ENCODE measurements around the gene C22orf23.

The C22orf23 gene

DNA sequence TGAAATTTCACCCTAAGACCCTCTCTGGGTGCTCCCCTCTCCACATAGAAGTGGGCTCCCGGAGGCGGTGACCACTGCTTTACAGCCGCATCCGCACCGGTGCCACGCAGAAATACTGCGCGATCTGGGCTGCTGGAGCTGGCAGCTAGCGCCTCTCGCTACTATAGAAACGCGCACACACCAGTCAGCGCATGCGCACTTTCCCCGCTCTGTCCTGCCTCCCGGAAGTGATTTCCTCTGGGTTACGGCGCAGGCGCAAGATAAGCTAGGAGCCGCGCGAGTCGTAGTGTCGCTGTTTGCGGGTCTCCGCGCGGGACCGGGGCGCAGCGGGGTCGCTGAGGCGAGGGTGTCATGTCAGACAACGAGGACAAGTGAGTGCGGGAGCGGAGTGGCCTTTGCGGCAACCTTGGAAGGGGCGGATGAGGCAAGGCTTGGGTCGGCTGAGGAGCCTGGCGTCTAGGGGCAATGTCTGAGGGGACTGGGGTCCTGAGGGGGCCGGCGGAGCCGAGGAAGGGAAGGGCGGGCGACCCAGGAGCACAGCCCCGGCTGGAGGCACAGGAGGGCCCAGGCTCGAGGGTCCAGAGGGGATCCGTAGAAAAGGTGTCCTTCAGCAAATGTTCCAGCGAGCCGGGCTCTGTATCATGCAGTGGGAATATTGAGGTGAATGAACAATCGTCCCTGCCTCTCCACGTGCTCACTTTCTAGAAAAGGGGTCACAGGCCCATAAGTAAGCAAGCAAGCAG lies at the start of gene C22orf23, which contains the start of gene POLR2F:
Gene C22orf23 (minus strand): TSS at position 165 of the 743 bp plus-strand sequence. CDS start 452 bp downstream, outside the sequence.
Gene POLR2F (plus strand): TSS at position 263 of the 743 bp plus-strand sequence. CDS start 89 bp downstream, at position 352.
- H3K27ac ChIP-seq (ENCODE audit: extremely low read depth, low read depth, low read length) = peak within 1 kb of the TSS; percentile 47; the same call in 1 of the 2 replicates
- CTCF ChIA-PET = interaction anchor here (0.6 to 3.0 kb wide), 12 partner anchors 8 to 746 kb away, joined by 3 to 21 read pairs (median 5); no protein-coding TSS in a partner anchor
- POLR2A ChIA-PET = interaction anchor here (0.6 to 1.8 kb wide), 19 partner anchors 9 to 731 kb away, joined by 3 to 11 read pairs (median 3); partner anchors contain the start of genes ANKRD54, GCAT, GGA1 and LGALS1
- 0 out of 2 replicates have a peak, but pooled peaks cover 4% of the 10 kb centered on the region for H3K4me1 ChIP-seq (ENCODE audit: control insufficient read depth, insufficient read depth, low read length)
- H3K9me3 ChIP-seq (ENCODE audit: control insufficient read depth, insufficient read depth, low read depth, low read length) = no peaks in the 10 kb centered on the region
- peaks cover 18 to 23% of the 10 kb centered on the region in 2 experiments; a peak in 2 of 3 replicates for H3K36me3 ChIP-seq (ENCODE audit: control insufficient read depth in 2 of 2, insufficient read depth in 1 of 2, low read length in 2 of 2)
- peak within 1 kb of the TSS; percentile 99 for H3K4me3 ChIP-seq (ENCODE audit: low read depth, low read length)
- TF ChIP-seq ZNF768 (tag by site-specific recombination; IDR thresholded peaks at IDR 0.05) = no peak
- peak; percentile 60; the same call in 1 of the 2 replicates for TF ChIP-seq ZBTB17 (tag by site-specific recombination; IDR thresholded peaks at IDR 0.05)
- TF ChIP-seq ZNF544 (tag by site-specific recombination; IDR thresholded peaks at IDR 0.05) = no peak
- TF ChIP-seq, protein P1, sequence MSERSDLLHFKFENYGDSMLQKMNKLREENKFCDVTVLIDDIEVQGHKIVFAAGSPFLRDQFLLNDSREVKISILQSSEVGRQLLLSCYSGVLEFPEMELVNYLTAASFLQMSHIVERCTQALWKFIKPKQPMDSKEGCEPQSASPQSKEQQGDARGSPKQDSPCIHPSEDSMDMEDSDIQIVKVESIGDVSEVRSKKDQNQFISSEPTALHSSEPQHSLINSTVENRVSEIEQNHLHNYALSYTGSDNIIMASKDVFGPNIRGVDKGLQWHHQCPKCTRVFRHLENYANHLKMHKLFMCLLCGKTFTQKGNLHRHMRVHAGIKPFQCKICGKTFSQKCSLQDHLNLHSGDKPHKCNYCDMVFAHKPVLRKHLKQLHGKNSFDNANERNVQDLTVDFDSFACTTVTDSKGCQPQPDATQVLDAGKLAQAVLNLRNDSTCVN (tag by site-specific recombination; optimal IDR thresholded peaks at IDR 0.05) = peak; percentile 95
- TF ChIP-seq ZNF548 (tag by site-specific recombination; IDR thresholded peaks at IDR 0.05) = no peak
- TF ChIP-seq, protein P2, sequence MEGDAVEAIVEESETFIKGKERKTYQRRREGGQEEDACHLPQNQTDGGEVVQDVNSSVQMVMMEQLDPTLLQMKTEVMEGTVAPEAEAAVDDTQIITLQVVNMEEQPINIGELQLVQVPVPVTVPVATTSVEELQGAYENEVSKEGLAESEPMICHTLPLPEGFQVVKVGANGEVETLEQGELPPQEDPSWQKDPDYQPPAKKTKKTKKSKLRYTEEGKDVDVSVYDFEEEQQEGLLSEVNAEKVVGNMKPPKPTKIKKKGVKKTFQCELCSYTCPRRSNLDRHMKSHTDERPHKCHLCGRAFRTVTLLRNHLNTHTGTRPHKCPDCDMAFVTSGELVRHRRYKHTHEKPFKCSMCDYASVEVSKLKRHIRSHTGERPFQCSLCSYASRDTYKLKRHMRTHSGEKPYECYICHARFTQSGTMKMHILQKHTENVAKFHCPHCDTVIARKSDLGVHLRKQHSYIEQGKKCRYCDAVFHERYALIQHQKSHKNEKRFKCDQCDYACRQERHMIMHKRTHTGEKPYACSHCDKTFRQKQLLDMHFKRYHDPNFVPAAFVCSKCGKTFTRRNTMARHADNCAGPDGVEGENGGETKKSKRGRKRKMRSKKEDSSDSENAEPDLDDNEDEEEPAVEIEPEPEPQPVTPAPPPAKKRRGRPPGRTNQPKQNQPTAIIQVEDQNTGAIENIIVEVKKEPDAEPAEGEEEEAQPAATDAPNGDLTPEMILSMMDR (tag by site-specific recombination; IDR thresholded peaks at IDR 0.05) = peak; percentile 74
- peak; percentile 4; the same call in 1 of the 2 replicates for TF ChIP-seq KLF9 (tag by site-specific recombination; IDR thresholded peaks at IDR 0.05; ENCODE audit: low read depth)
- TF ChIP-seq ZNF423 (tag by site-specific recombination; IDR thresholded peaks at IDR 0.05) = no peak
- TF ChIP-seq YY2 (tag by site-specific recombination; IDR thresholded peaks at IDR 0.05) = no peak
- TF ChIP-seq ZNF426 (tag by site-specific recombination; IDR thresholded peaks at IDR 0.05) = no peak
- no peak for TF ChIP-seq ZNF48 (tag by site-specific recombination; IDR thresholded peaks at IDR 0.05)
- no peak for TF ChIP-seq HOXD13 (CRISPR knock-in tag; IDR thresholded peaks at IDR 0.05; ENCODE audit: borderline replicate concordance)
- TF ChIP-seq ZBTB7A (tag by site-specific recombination; IDR thresholded peaks at IDR 0.05; ENCODE audit: low read depth) = 0 out of 2 replicates have a peak, but pooled peaks have one; percentile 53
- no peak for TF ChIP-seq GLI4 (tag by site-specific recombination; IDR thresholded peaks at IDR 0.05)
- peak; percentile 50 for TF ChIP-seq SP7 (tag by site-specific recombination; IDR thresholded peaks at IDR 0.05)
- TF ChIP-seq, protein P3, sequence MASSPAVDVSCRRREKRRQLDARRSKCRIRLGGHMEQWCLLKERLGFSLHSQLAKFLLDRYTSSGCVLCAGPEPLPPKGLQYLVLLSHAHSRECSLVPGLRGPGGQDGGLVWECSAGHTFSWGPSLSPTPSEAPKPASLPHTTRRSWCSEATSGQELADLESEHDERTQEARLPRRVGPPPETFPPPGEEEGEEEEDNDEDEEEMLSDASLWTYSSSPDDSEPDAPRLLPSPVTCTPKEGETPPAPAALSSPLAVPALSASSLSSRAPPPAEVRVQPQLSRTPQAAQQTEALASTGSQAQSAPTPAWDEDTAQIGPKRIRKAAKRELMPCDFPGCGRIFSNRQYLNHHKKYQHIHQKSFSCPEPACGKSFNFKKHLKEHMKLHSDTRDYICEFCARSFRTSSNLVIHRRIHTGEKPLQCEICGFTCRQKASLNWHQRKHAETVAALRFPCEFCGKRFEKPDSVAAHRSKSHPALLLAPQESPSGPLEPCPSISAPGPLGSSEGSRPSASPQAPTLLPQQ (tag by site-specific recombination; IDR thresholded peaks at IDR 0.05) = 0 out of 2 replicates have a peak, but pooled peaks have one; percentile 11
- no peak for TF ChIP-seq GLIS2 (tag by site-specific recombination; IDR thresholded peaks at IDR 0.05)
- TF ChIP-seq ZNF24 (tag by site-specific recombination; IDR thresholded peaks at IDR 0.05) = no peak
- TF ChIP-seq, protein P4, sequence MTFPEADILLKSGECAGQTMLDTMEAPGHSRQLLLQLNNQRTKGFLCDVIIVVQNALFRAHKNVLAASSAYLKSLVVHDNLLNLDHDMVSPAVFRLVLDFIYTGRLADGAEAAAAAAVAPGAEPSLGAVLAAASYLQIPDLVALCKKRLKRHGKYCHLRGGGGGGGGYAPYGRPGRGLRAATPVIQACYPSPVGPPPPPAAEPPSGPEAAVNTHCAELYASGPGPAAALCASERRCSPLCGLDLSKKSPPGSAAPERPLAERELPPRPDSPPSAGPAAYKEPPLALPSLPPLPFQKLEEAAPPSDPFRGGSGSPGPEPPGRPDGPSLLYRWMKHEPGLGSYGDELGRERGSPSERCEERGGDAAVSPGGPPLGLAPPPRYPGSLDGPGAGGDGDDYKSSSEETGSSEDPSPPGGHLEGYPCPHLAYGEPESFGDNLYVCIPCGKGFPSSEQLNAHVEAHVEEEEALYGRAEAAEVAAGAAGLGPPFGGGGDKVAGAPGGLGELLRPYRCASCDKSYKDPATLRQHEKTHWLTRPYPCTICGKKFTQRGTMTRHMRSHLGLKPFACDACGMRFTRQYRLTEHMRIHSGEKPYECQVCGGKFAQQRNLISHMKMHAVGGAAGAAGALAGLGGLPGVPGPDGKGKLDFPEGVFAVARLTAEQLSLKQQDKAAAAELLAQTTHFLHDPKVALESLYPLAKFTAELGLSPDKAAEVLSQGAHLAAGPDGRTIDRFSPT (tag by site-specific recombination; IDR thresholded peaks at IDR 0.05) = no peak
- TF ChIP-seq, protein P5, sequence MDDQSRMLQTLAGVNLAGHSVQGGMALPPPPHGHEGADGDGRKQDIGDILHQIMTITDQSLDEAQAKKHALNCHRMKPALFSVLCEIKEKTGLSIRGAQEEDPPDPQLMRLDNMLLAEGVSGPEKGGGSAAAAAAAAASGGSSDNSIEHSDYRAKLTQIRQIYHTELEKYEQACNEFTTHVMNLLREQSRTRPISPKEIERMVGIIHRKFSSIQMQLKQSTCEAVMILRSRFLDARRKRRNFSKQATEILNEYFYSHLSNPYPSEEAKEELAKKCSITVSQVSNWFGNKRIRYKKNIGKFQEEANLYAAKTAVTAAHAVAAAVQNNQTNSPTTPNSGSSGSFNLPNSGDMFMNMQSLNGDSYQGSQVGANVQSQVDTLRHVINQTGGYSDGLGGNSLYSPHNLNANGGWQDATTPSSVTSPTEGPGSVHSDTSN (CRISPR knock-in tag; IDR thresholded peaks at IDR 0.05) = 0 out of 2 replicates have a peak, but pooled peaks have one; percentile 52
- no peak for TF ChIP-seq RBAK (tag by site-specific recombination; IDR thresholded peaks at IDR 0.05)
- TF ChIP-seq KLF16 (tag by site-specific recombination; IDR thresholded peaks at IDR 0.05) = peak; percentile 30; the same call in 1 of the 2 replicates
- TF ChIP-seq ZNF777 (tag by site-specific recombination; IDR thresholded peaks at IDR 0.05; ENCODE audit: borderline replicate concordance) = no peak
- TF ChIP-seq KLF10 (tag by site-specific recombination; IDR thresholded peaks at IDR 0.05) = no peak
- 0 out of 2 replicates have a peak, but pooled peaks have one; percentile 37 for TF ChIP-seq ZNF501 (tag by site-specific recombination; IDR thresholded peaks at IDR 0.05)
- no peak for TF ChIP-seq ZNF792 (tag by site-specific recombination; IDR thresholded peaks at IDR 0.05)
- TF ChIP-seq ZBTB48 (tag by site-specific recombination; IDR thresholded peaks at IDR 0.05) = no peak
- peak; percentile 57 for TF ChIP-seq SP2 (tag by site-specific recombination; IDR thresholded peaks at IDR 0.05)
- 0 out of 2 replicates have a peak, but pooled peaks have one; percentile 12 for TF ChIP-seq SP3 (tag by site-specific recombination; IDR thresholded peaks at IDR 0.05)
- TF ChIP-seq ZNF335 (tag by site-specific recombination; conservative IDR thresholded peaks at IDR 0.05) = peak; percentile 96
